ENCODE data around the gene MYADM. TPM values are rescaled to one million over a fixed set of nuclear protein-coding genes. Genes with fewer than 3 reads are reported as not detected.
A peak's percentile ranks its signal among the peaks of the same experiment; 100 is the strongest.

MYADM gene
- total and polyA plus RNA-seq, 2 experiments from 2014 or later, result 42.1 to 211 TPM

DNA sequence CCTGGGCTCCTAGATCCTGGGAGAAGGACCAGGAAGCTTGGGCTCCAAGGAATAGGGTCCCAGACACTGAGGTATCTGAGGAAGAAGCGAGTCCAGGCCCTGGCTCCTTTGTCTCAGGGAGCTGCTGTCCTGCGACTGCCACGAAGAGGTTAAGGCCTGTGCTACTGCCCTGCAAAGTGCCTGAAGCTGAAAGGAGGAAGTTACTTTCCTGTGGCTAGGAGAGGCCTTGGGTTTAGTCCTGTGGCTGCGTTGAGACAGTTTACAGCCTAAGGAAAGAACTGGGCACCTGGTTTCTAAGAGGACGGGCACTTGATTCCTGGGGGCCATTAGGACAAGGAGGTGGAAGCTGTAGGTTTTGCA, 2.8 kb downstream of the MYADM start:
- no peaks in the 10 kb centered on the region for H3K9me3 ChIP-seq (ENCODE audit: low read depth)
- TF ChIP-seq EZH2 (IDR thresholded peaks at IDR 0.05; ENCODE audit: borderline replicate concordance), result no peak
- H4K20me1 ChIP-seq (ENCODE audit: insufficient read depth, poor library complexity, severe bottlenecking), result peaks cover 17% of the 10 kb centered on the region
- peaks cover 17% of the 10 kb centered on the region for H3K4me1 ChIP-seq (ENCODE audit: insufficient read depth)
- no peak overlapping the region for H3K4me3 ChIP-seq
- H3K27me3 ChIP-seq, result no peaks in the 10 kb centered on the region
- H2AFZ ChIP-seq, result no peak overlapping the region
- DNase-seq (ENCODE audit: low spot score), result peak; percentile 44
- no peaks in the 10 kb centered on the region for H3K9me2 ChIP-seq (replicated peaks; ENCODE audit: insufficient read depth)
- peaks cover 34% of the 10 kb centered on the region for H3K79me2 ChIP-seq
- 42% methylated on average over 5 of the region's 5 CpGs for WGBS (ENCODE audit: low lambda C conversion rate, missing lambda C conversion rate)
- no peaks in the 10 kb centered on the region for H3K36me3 ChIP-seq (replicated peaks; ENCODE audit: insufficient read depth, low read depth)
- H3K27ac ChIP-seq, result peak overlapping the region; percentile 98
- H3K4me2 ChIP-seq, result peak overlapping the region; percentile 84

DNA sequence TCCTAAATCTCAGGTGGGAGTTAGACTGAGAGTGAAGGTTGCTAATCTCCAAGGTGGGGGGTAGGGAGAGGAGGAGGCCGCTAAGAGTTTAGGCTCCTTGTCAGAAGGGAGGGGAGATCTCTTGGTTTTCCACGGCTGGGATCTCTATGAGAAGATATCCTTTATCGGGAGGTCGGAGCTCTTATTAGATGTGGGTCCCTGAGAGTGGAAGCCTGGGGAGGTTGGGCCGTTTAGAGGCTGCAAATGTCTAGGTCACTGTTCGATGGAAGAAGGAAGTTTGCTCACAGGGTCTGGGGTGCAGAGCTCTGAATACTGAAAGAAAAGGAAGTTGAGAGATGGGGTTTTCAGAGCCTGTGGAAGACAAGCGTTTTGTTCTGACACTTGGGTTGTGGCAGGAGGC, 3.8 kb downstream of the MYADM start:
- H3K9me3 ChIP-seq (ENCODE audit: low read depth), result no peaks in the 10 kb centered on the region
- H3K4me3 ChIP-seq, result no peak overlapping the region
- no peak overlapping the region for H3K4me2 ChIP-seq
- no peak overlapping the region for H2AFZ ChIP-seq
- no peaks in the 10 kb centered on the region for H3K9me2 ChIP-seq (replicated peaks; ENCODE audit: insufficient read depth)
- WGBS (ENCODE audit: low lambda C conversion rate, missing lambda C conversion rate), result 88% methylated on average over 7 of the region's 7 CpGs
- TF ChIP-seq EZH2 (IDR thresholded peaks at IDR 0.05; ENCODE audit: borderline replicate concordance), result no peak
- no peak for TF ChIP-seq EZH2phosphoT487 (IDR thresholded peaks at IDR 0.05; ENCODE audit: low read depth, severe bottlenecking, unreplicated experiment)
- TF ChIP-seq, protein P1, sequence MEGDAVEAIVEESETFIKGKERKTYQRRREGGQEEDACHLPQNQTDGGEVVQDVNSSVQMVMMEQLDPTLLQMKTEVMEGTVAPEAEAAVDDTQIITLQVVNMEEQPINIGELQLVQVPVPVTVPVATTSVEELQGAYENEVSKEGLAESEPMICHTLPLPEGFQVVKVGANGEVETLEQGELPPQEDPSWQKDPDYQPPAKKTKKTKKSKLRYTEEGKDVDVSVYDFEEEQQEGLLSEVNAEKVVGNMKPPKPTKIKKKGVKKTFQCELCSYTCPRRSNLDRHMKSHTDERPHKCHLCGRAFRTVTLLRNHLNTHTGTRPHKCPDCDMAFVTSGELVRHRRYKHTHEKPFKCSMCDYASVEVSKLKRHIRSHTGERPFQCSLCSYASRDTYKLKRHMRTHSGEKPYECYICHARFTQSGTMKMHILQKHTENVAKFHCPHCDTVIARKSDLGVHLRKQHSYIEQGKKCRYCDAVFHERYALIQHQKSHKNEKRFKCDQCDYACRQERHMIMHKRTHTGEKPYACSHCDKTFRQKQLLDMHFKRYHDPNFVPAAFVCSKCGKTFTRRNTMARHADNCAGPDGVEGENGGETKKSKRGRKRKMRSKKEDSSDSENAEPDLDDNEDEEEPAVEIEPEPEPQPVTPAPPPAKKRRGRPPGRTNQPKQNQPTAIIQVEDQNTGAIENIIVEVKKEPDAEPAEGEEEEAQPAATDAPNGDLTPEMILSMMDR (IDR thresholded peaks at IDR 0.05; ENCODE audit: poor library complexity), result no peak
- no peak overlapping the region for H3K27ac ChIP-seq
- no peaks in the 10 kb centered on the region for H3K36me3 ChIP-seq (replicated peaks; ENCODE audit: insufficient read depth, low read depth)
- H3K4me1 ChIP-seq (ENCODE audit: insufficient read depth), result peaks cover 8% of the 10 kb centered on the region
- no peak for DNase-seq (ENCODE audit: low spot score)
- peaks cover 22% of the 10 kb centered on the region for H4K20me1 ChIP-seq (ENCODE audit: insufficient read depth, poor library complexity, severe bottlenecking)
- no peaks in the 10 kb centered on the region for H3K27me3 ChIP-seq
- peaks cover 34% of the 10 kb centered on the region for H3K79me2 ChIP-seq

DNA sequence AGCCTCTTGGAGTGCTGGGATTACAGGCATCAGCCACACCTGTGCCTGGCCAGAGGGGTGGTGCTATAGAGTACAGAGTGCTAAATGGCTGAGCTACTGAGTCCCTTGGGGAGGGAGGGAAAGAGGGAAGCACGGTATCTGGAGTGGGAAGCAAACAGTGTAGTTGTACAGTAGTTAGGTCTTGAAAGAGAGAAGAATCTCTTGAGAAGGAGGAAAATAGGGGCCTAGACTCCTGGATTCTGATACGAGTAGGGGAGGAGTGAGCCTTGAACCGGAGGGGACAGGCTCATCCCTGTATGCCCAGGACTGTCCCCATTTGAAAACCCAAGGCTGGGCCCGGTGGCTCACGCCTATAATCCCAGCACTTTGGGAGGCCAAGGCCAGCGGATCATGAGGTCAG, 5.1 kb downstream of the MYADM start:
- Histone ChIP-seq H3K9me3 (ENCODE audit: low read depth) (no peaks in the 10 kb centered on the region), H3K27me3 (no peaks in the 10 kb centered on the region), H4K20me1 (ENCODE audit: insufficient read depth, poor library complexity, severe bottlenecking) (peaks cover 22% of the 10 kb centered on the region), H3K36me3 (replicated peaks; ENCODE audit: insufficient read depth, low read depth) (no peaks in the 10 kb centered on the region), H3K27ac (no peak overlapping the region), H3K4me1 (ENCODE audit: insufficient read depth) (no peaks in the 10 kb centered on the region), H2AFZ (no peak overlapping the region), H3K9me2 (replicated peaks; ENCODE audit: insufficient read depth) (no peaks in the 10 kb centered on the region), H3K79me2 (peaks cover 34% of the 10 kb centered on the region), H3K4me2 (no peak overlapping the region), H3K4me3 (no peak overlapping the region)
- no peak for TF ChIP-seq EZH2phosphoT487 (IDR thresholded peaks at IDR 0.05; ENCODE audit: low read depth, severe bottlenecking, unreplicated experiment)
- TF ChIP-seq, protein P1 (IDR thresholded peaks at IDR 0.05; ENCODE audit: poor library complexity), result no peak
- no peak for TF ChIP-seq EZH2 (IDR thresholded peaks at IDR 0.05; ENCODE audit: borderline replicate concordance)
- DNase-seq (ENCODE audit: low spot score), result no peak
- 90% methylated on average over 6 of the region's 6 CpGs for WGBS (ENCODE audit: low lambda C conversion rate, missing lambda C conversion rate)

DNA sequence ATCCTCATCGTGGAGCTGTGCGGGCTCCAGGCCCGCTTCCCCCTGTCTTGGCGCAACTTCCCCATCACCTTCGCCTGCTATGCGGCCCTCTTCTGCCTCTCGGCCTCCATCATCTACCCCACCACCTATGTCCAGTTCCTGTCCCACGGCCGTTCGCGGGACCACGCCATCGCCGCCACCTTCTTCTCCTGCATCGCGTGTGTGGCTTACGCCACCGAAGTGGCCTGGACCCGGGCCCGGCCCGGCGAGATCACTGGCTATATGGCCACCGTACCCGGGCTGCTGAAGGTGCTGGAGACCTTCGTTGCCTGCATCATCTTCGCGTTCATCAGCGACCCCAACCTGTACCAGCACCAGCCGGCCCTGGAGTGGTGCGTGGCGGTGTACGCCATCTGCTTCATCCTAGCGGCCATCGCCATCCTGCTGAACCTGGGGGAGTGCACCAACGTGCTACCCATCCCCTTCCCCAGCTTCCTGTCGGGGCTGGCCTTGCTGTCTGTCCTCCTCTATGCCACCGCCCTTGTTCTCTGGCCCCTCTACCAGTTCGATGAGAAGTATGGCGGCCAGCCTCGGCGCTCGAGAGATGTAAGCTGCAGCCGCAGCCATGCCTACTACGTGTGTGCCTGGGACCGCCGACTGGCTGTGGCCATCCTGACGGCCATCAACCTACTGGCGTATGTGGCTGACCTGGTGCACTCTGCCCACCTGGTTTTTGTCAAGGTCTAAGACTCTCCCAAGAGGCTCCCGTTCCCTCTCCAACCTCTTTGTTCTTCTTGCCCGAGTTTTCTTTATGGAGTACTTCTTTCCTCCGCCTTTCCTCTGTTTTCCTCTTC, 6.3 kb downstream of the MYADM start:
- 97% methylated on average over 50 of the region's 51 CpGs for WGBS (ENCODE audit: low lambda C conversion rate, missing lambda C conversion rate)
- H3K4me1 ChIP-seq (ENCODE audit: insufficient read depth), result no peaks in the 10 kb centered on the region
- H3K4me2 ChIP-seq, result no peak overlapping the region
- no peak overlapping the region for H3K27ac ChIP-seq
- no peaks in the 10 kb centered on the region for H3K9me2 ChIP-seq (replicated peaks; ENCODE audit: insufficient read depth)
- H4K20me1 ChIP-seq (ENCODE audit: insufficient read depth, poor library complexity, severe bottlenecking), result peaks cover 22% of the 10 kb centered on the region
- H3K79me2 ChIP-seq, result peaks cover 28% of the 10 kb centered on the region
- DNase-seq (ENCODE audit: low spot score), result no peak
- no peaks in the 10 kb centered on the region for H3K9me3 ChIP-seq (ENCODE audit: low read depth)
- H3K27me3 ChIP-seq, result no peaks in the 10 kb centered on the region
- H3K36me3 ChIP-seq (replicated peaks; ENCODE audit: insufficient read depth, low read depth), result no peaks in the 10 kb centered on the region
- H2AFZ ChIP-seq, result no peak overlapping the region
- TF ChIP-seq EZH2 (IDR thresholded peaks at IDR 0.05; ENCODE audit: borderline replicate concordance), result no peak
- no peak for TF ChIP-seq EZH2phosphoT487 (IDR thresholded peaks at IDR 0.05; ENCODE audit: low read depth, severe bottlenecking, unreplicated experiment)
- TF ChIP-seq, protein P1 (IDR thresholded peaks at IDR 0.05; ENCODE audit: poor library complexity), result no peak
- no peak overlapping the region for H3K4me3 ChIP-seq

Measured in hepatocyte (in vitro differentiated cells).